Neural progenitor cell (in vitro differentiated cells): ENCODE measurements around the gene GLUL. TPM values are rescaled to one million over a fixed set of nuclear protein-coding genes. Genes with fewer than 3 reads are reported as not detected.

Experiments used
- DNase-seq: peaks from one replicate; pipeline ENCODE4 v3.0.0-alpha.2; 2016; ENCODE audit warnings: low spot score
- H2AFZ ChIP-seq: fragments of 200-600 bp; sonication (generic); replicated peaks from 2 replicates; pipeline ENCODE4 v1.6.1; 2016; ENCODE audit warnings: antibody characterized with exemption
- H3F3A ChIP-seq: fragments of 200-600 bp; sonication (generic); 2 replicates; pipeline ENCODE4 v1.6.1; 2016; ENCODE audit warnings: antibody characterized with exemption, low read depth
- H3K27ac ChIP-seq: fragments of 200-600 bp; sonication (generic); 2 replicates; pipeline ENCODE4 v1.5.1; 2016; ENCODE audit warnings: mild to moderate bottlenecking
- H3K27me3 ChIP-seq: fragments of 200-600 bp; sonication (generic); 2 replicates; pipeline ENCODE4 v1.6.1; 2016; ENCODE audit warnings: mild to moderate bottlenecking, moderate library complexity
- H3K36me3 ChIP-seq: fragments of 200-600 bp; sonication (generic); 2 replicates; pipeline ENCODE4 v1.5.1; 2016
- H3K4me1 ChIP-seq: fragments of 200-600 bp; sonication (generic); 2 replicates; pipeline ENCODE4 v1.6.1; 2016; ENCODE audit warnings: mixed run types
- H3K4me2 ChIP-seq: fragments of 200-600 bp; sonication (generic); 2 replicates; pipeline ENCODE4 v1.6.1; 2016
- H3K4me3 ChIP-seq: fragments of 200-600 bp; sonication (generic); 2 replicates; pipeline ENCODE4 v1.5.1; 2016
- H3K79me2 ChIP-seq: fragments of 200-600 bp; sonication (generic); 2 replicates; pipeline ENCODE4 v1.6.1; 2016; ENCODE audit warnings: low read depth
- H3K9ac ChIP-seq: fragments of 200-600 bp; sonication (generic); 2 replicates; pipeline ENCODE4 v1.6.1; 2016
- H3K9me3 ChIP-seq: fragments of 200-600 bp; sonication (generic); 2 replicates; pipeline ENCODE4 v1.5.1; 2016; ENCODE audit warnings: low read depth
- H4K20me1 ChIP-seq: fragments of 200-600 bp; sonication (generic); 2 replicates; pipeline ENCODE4 v1.6.1; 2016; ENCODE audit warnings: low read depth
- H3K27ac Mint-ChIP-seq: 3 replicates; pipeline ENCODE4 v1.8.0; 2021; ENCODE audit warnings: mixed read lengths
- H3K27me3 Mint-ChIP-seq: 2 replicates; pipeline ENCODE4 v1.8.0; 2022; ENCODE audit warnings: low read depth, mild to moderate bottlenecking, inconsistent platforms, moderate library complexity, mixed read lengths; ENCODE audit not compliant: insufficient read depth
- H3K36me3 Mint-ChIP-seq: 3 replicates; pipeline ENCODE4 v1.8.0; 2021; ENCODE audit warnings: mixed read lengths
- H3K4me1 Mint-ChIP-seq: 3 replicates; pipeline ENCODE4 v1.8.0; 2021; ENCODE audit warnings: mixed read lengths
- H3K4me3 Mint-ChIP-seq: 3 replicates; pipeline ENCODE4 v1.8.0; 2021; ENCODE audit warnings: mild to moderate bottlenecking, moderate library complexity, mixed read lengths
- H3K9me3 Mint-ChIP-seq: 3 replicates; pipeline ENCODE4 v1.8.0; 2020; ENCODE audit warnings: mixed read lengths
- EZH2 ChIP-seq: fragments of 200-600 bp; sonication (generic); IDR thresholded peaks from 2 replicates; pipeline ENCODE4 v1.6.1; 2017; ENCODE audit warnings: antibody characterized with exemption, mild to moderate bottlenecking, moderate library complexity
- EZH2phosphoT487 ChIP-seq: fragments of 200-600 bp; sonication (generic); IDR thresholded peaks from 2 replicates; pipeline ENCODE4 v1.6.1; 2017; ENCODE audit warnings: antibody characterized with exemption
- total RNA-seq: library from RNA; depleted of rRNA; stranded (reverse); fragments of >200 nt; gene quantifications from 2 replicates; pipeline ENCODE4 v1.2.3, GENCODE V29; 2015; ENCODE audit warnings: low replicate concordance
- TF ChIP-seq, protein P1 (sequence below): fragments of 200-600 bp; sonication (generic); IDR thresholded peaks from 2 replicates; pipeline ENCODE4 v1.5.1; 2017; ENCODE audit warnings: antibody characterized with exemption, mild to moderate bottlenecking

Gene GLUL
- total RNA-seq, 1 donor from 2014 or later = 428 TPM

- H3K27me3 Mint-ChIP-seq = no peaks in the 10 kb centered on the region
- no peak overlapping the region for H2AFZ ChIP-seq
- H3K9me3 Mint-ChIP-seq = no peaks in the 10 kb centered on the region
Observed at GRCh38 chr1:182368903-182369302, 22.7 kb downstream of the GLUL start.

GRCh38 chr1:182368358-182368757 is 23.2 kb downstream of the GLUL start:
- no peaks in the 10 kb centered on the region for H3F3A ChIP-seq
- no peak overlapping the region for H3K27ac ChIP-seq
- DNase-seq = no peak
- H3K27me3 ChIP-seq = no peaks in the 10 kb centered on the region
- H3K79me2 ChIP-seq = no peaks in the 10 kb centered on the region
- H4K20me1 ChIP-seq = no peaks in the 10 kb centered on the region
- H3K9me3 Mint-ChIP-seq = no peaks in the 10 kb centered on the region
- H3K4me3 Mint-ChIP-seq = no peak overlapping the region
- no peak overlapping the region for H3K4me3 ChIP-seq
- TF ChIP-seq, protein P1, sequence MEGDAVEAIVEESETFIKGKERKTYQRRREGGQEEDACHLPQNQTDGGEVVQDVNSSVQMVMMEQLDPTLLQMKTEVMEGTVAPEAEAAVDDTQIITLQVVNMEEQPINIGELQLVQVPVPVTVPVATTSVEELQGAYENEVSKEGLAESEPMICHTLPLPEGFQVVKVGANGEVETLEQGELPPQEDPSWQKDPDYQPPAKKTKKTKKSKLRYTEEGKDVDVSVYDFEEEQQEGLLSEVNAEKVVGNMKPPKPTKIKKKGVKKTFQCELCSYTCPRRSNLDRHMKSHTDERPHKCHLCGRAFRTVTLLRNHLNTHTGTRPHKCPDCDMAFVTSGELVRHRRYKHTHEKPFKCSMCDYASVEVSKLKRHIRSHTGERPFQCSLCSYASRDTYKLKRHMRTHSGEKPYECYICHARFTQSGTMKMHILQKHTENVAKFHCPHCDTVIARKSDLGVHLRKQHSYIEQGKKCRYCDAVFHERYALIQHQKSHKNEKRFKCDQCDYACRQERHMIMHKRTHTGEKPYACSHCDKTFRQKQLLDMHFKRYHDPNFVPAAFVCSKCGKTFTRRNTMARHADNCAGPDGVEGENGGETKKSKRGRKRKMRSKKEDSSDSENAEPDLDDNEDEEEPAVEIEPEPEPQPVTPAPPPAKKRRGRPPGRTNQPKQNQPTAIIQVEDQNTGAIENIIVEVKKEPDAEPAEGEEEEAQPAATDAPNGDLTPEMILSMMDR = no peak
- no peak overlapping the region for H3K9ac ChIP-seq
- H3K9me3 ChIP-seq = no peaks in the 10 kb centered on the region
- no peak overlapping the region for H3K27ac Mint-ChIP-seq
- H2AFZ ChIP-seq = no peak overlapping the region
- no peaks in the 10 kb centered on the region for H3K27me3 Mint-ChIP-seq
- no peaks in the 10 kb centered on the region for H3K36me3 ChIP-seq
- peaks cover 6% of the 10 kb centered on the region for H3K4me1 ChIP-seq
- peaks cover 6% of the 10 kb centered on the region for H3K4me1 Mint-ChIP-seq
- H3K4me2 ChIP-seq = no peak overlapping the region
- H3K36me3 Mint-ChIP-seq = no peaks in the 10 kb centered on the region

More at GRCh38 chr1:182368903-182369302, 22.7 kb downstream of the GLUL start:
- no peak for DNase-seq
- no peaks in the 10 kb centered on the region for H3K9me3 ChIP-seq
- H3K79me2 ChIP-seq = no peaks in the 10 kb centered on the region
- TF ChIP-seq, protein P1 = no peak
- TF ChIP-seq EZH2phosphoT487 = no peak
- TF ChIP-seq EZH2 = no peak
- no peaks in the 10 kb centered on the region for H4K20me1 ChIP-seq
- H3K36me3 ChIP-seq = no peaks in the 10 kb centered on the region
- no peak overlapping the region for H3K4me3 ChIP-seq
- no peak overlapping the region for H3K4me2 ChIP-seq
- no peaks in the 10 kb centered on the region for H3F3A ChIP-seq
- no peak overlapping the region for H3K27ac Mint-ChIP-seq
- peaks cover 5% of the 10 kb centered on the region for H3K4me1 ChIP-seq
- H3K4me3 Mint-ChIP-seq = no peak overlapping the region
- H3K27ac ChIP-seq = no peak overlapping the region
- no peaks in the 10 kb centered on the region for H3K36me3 Mint-ChIP-seq
- H3K4me1 Mint-ChIP-seq = peaks cover under 1% of the 10 kb centered on the region
- H3K9ac ChIP-seq = no peak overlapping the region
- H3K27me3 ChIP-seq = no peaks in the 10 kb centered on the region

DNA sequence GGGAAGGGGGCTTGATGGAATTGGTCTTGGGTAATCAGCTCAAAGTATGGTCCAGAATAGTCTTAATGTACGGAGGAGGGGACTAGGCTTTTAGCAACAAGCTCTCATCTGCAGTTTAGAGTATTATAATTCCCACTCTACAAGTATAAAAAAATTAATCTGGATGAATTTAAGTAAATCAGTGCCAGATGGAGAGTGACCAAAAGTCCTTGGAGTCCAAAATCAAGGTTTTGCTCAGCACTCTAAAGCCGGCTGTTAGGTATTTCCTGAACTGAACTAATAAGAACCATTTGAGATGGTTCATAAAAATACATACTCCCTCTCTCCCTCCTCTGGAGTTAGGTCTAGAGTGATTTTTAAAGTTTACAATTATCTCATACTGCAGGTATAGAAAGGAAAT is 23.7 kb downstream of the GLUL start:
- H3K4me3 ChIP-seq = no peak overlapping the region
- peaks cover 10% of the 10 kb centered on the region for H3K4me1 ChIP-seq
- Mint-ChIP-seq H3K36me3 (no peaks in the 10 kb centered on the region), H3K4me1 (peaks cover 10% of the 10 kb centered on the region), H3K27ac (no peak overlapping the region), H3K4me3 (no peak overlapping the region), H3K27me3 (no peaks in the 10 kb centered on the region), H3K9me3 (no peaks in the 10 kb centered on the region)
- H3K27ac ChIP-seq = no peak overlapping the region
- no peaks in the 10 kb centered on the region for H3K9me3 ChIP-seq
- H3K36me3 ChIP-seq = no peaks in the 10 kb centered on the region
- no peak overlapping the region for H2AFZ ChIP-seq
- H3K79me2 ChIP-seq = no peaks in the 10 kb centered on the region
- no peaks in the 10 kb centered on the region for H4K20me1 ChIP-seq
- no peak for DNase-seq
- H3K9ac ChIP-seq = no peak overlapping the region
- no peak for TF ChIP-seq EZH2phosphoT487
- TF ChIP-seq EZH2 = no peak
- TF ChIP-seq, protein P1 = no peak
- no peak overlapping the region for H3K4me2 ChIP-seq
- H3K27me3 ChIP-seq = no peaks in the 10 kb centered on the region
- H3F3A ChIP-seq = no peaks in the 10 kb centered on the region

DNA sequence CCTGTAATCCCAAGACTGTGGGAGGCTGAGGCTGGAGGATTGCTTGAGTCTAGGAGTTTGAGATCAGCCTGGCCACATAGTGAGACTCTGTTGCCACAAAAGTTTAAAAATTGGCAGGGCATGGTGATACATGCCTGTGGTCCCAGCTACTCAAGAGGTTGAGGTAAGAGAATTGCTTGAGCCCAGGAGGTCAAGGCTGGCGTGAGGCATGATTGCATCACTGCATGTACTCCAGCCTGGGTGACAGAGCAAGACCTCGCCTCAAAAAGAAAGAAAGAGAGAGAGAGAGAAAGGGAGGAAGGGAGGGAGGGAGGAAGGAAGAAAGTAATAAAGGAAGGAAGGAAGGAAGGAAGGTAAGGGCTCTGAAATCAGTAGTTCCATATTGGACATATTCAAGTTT is 25.0 kb downstream of the GLUL start:
- no peak overlapping the region for H3K4me3 Mint-ChIP-seq
- H3K4me2 ChIP-seq = no peak overlapping the region
- H4K20me1 ChIP-seq = no peaks in the 10 kb centered on the region
- H3F3A ChIP-seq = peaks cover 5% of the 10 kb centered on the region
- peaks cover 2% of the 10 kb centered on the region for H3K27me3 Mint-ChIP-seq
- H3K27me3 ChIP-seq = no peaks in the 10 kb centered on the region
- H3K4me3 ChIP-seq = no peak overlapping the region
- no peaks in the 10 kb centered on the region for H3K36me3 Mint-ChIP-seq
- TF ChIP-seq EZH2 = no peak
- no peak for TF ChIP-seq EZH2phosphoT487
- TF ChIP-seq, protein P1 = no peak
- H3K4me1 Mint-ChIP-seq = peaks cover 18% of the 10 kb centered on the region
- no peak overlapping the region for H3K9ac ChIP-seq
- H3K36me3 ChIP-seq = no peaks in the 10 kb centered on the region
- no peak overlapping the region for H3K27ac Mint-ChIP-seq
- H3K9me3 ChIP-seq = no peaks in the 10 kb centered on the region
- H3K9me3 Mint-ChIP-seq = no peaks in the 10 kb centered on the region
- no peaks in the 10 kb centered on the region for H3K79me2 ChIP-seq
- peaks cover 13% of the 10 kb centered on the region for H3K4me1 ChIP-seq
- no peak overlapping the region for H2AFZ ChIP-seq
- no peak for DNase-seq
- H3K27ac ChIP-seq = no peak overlapping the region
